Measurements from ENCODE around the gene LIMCH1.

DNA sequence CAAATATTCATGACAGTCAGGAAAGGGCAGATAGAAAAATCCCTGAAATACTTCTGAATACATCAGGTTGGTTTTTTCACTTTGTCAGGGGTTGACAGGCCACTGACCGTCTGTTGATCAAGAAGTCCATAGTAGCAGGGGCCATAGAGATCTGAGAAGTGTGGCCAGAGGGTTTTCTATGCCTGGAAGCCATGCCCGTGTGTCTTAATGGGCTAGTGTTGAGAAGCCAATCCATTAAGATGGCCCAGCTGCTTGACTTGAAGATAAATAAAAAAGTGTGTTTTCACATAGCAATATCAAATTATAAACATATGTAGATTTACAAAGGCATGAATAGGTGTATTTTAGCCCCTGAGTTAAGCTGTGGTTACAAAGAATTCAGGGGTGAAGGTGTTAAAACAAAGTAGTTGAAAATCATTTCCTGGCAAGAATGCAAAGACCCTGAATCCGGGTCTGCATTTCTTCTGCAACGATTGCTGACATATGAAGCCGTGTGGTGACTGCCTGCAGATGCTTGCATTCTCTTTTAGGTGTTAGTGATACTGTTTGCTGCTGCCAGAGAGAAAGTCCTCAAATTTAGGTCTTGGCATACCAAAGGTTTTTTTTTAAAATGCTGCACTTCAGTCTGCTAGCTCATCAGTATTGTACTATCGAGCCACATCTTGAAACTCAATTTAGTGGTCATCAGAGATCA, 9.3 kb upstream of the LIMCH1 start:
- TF ChIP-seq, protein P1, sequence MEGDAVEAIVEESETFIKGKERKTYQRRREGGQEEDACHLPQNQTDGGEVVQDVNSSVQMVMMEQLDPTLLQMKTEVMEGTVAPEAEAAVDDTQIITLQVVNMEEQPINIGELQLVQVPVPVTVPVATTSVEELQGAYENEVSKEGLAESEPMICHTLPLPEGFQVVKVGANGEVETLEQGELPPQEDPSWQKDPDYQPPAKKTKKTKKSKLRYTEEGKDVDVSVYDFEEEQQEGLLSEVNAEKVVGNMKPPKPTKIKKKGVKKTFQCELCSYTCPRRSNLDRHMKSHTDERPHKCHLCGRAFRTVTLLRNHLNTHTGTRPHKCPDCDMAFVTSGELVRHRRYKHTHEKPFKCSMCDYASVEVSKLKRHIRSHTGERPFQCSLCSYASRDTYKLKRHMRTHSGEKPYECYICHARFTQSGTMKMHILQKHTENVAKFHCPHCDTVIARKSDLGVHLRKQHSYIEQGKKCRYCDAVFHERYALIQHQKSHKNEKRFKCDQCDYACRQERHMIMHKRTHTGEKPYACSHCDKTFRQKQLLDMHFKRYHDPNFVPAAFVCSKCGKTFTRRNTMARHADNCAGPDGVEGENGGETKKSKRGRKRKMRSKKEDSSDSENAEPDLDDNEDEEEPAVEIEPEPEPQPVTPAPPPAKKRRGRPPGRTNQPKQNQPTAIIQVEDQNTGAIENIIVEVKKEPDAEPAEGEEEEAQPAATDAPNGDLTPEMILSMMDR (IDR thresholded peaks at IDR 0.05), result no peak
- no peak for TF ChIP-seq POLR2A (IDR thresholded peaks at IDR 0.05)

Data from adrenal gland (tissue), 5 donors.